Measurements from ENCODE around the gene ZNF467. TPM values are rescaled to one million over a fixed set of nuclear protein-coding genes. Genes with fewer than 3 reads are reported as not detected.

The ZNF467 gene
- total and polyA plus RNA-seq, 2 of the 8 experiments (the other 6 are each of a cell fraction or from before 2014, with no cell fraction given) = 0.50 to 0.51 TPM

DNA sequence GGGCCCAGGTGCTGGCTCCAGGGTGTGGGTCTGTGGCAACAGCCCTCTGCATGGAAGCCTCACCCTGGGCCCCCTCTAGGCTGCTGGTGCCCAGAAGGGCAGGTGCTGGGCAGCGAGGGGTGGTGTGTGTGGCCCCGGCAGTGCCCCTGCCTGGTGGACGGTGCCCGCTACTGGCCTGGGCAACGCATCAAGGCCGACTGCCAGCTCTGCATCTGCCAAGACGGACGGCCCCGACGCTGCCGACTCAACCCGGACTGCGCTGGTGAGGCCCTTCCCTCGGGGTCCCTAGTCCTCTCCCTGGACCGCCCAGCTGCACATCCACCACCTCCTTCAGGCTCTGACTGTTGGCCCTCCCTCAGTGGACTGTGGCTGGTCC lies 18.8 kb upstream of the ZNF467 start (continued):
- TF ChIP-seq, protein P1, sequence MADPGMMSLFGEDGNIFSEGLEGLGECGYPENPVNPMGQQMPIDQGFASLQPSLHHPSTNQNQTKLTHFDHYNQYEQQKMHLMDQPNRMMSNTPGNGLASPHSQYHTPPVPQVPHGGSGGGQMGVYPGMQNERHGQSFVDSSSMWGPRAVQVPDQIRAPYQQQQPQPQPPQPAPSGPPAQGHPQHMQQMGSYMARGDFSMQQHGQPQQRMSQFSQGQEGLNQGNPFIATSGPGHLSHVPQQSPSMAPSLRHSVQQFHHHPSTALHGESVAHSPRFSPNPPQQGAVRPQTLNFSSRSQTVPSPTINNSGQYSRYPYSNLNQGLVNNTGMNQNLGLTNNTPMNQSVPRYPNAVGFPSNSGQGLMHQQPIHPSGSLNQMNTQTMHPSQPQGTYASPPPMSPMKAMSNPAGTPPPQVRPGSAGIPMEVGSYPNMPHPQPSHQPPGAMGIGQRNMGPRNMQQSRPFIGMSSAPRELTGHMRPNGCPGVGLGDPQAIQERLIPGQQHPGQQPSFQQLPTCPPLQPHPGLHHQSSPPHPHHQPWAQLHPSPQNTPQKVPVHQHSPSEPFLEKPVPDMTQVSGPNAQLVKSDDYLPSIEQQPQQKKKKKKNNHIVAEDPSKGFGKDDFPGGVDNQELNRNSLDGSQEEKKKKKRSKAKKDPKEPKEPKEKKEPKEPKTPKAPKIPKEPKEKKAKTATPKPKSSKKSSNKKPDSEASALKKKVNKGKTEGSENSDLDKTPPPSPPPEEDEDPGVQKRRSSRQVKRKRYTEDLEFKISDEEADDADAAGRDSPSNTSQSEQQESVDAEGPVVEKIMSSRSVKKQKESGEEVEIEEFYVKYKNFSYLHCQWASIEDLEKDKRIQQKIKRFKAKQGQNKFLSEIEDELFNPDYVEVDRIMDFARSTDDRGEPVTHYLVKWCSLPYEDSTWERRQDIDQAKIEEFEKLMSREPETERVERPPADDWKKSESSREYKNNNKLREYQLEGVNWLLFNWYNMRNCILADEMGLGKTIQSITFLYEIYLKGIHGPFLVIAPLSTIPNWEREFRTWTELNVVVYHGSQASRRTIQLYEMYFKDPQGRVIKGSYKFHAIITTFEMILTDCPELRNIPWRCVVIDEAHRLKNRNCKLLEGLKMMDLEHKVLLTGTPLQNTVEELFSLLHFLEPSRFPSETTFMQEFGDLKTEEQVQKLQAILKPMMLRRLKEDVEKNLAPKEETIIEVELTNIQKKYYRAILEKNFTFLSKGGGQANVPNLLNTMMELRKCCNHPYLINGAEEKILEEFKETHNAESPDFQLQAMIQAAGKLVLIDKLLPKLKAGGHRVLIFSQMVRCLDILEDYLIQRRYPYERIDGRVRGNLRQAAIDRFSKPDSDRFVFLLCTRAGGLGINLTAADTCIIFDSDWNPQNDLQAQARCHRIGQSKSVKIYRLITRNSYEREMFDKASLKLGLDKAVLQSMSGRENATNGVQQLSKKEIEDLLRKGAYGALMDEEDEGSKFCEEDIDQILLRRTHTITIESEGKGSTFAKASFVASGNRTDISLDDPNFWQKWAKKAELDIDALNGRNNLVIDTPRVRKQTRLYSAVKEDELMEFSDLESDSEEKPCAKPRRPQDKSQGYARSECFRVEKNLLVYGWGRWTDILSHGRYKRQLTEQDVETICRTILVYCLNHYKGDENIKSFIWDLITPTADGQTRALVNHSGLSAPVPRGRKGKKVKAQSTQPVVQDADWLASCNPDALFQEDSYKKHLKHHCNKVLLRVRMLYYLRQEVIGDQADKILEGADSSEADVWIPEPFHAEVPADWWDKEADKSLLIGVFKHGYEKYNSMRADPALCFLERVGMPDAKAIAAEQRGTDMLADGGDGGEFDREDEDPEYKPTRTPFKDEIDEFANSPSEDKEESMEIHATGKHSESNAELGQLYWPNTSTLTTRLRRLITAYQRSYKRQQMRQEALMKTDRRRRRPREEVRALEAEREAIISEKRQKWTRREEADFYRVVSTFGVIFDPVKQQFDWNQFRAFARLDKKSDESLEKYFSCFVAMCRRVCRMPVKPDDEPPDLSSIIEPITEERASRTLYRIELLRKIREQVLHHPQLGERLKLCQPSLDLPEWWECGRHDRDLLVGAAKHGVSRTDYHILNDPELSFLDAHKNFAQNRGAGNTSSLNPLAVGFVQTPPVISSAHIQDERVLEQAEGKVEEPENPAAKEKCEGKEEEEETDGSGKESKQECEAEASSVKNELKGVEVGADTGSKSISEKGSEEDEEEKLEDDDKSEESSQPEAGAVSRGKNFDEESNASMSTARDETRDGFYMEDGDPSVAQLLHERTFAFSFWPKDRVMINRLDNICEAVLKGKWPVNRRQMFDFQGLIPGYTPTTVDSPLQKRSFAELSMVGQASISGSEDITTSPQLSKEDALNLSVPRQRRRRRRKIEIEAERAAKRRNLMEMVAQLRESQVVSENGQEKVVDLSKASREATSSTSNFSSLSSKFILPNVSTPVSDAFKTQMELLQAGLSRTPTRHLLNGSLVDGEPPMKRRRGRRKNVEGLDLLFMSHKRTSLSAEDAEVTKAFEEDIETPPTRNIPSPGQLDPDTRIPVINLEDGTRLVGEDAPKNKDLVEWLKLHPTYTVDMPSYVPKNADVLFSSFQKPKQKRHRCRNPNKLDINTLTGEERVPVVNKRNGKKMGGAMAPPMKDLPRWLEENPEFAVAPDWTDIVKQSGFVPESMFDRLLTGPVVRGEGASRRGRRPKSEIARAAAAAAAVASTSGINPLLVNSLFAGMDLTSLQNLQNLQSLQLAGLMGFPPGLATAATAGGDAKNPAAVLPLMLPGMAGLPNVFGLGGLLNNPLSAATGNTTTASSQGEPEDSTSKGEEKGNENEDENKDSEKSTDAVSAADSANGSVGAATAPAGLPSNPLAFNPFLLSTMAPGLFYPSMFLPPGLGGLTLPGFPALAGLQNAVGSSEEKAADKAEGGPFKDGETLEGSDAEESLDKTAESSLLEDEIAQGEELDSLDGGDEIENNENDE (IDR thresholded peaks at IDR 0.05; ENCODE audit: insufficient replicate concordance, low read length) = no peak
- TF ChIP-seq MAFK (IDR thresholded peaks at IDR 0.05; ENCODE audit: low read depth, low read length) = no peak
- TF ChIP-seq POLR2AphosphoS5 (IDR thresholded peaks at IDR 0.05; ENCODE audit: low read depth, low read length) = no peak
- TF ChIP-seq SIX5 (IDR thresholded peaks at IDR 0.05; ENCODE audit: low read depth, low read length) = no peak

All from H1 (cell line).